G401 (cell line): ENCODE measurements around the gene TIMM21. TPM values are rescaled to one million over a fixed set of nuclear protein-coding genes. Genes with fewer than 3 reads are reported as not detected.

Experiments
- DNase-seq: peaks from one replicate; pipeline ENCODE4 v3.0.0-alpha.2; 2015; ENCODE audit warnings: low spot score
- in situ Hi-C: cut with HindIII; loops from 2 replicates; pipeline ENCODE4 v1.10.0; 2016; ENCODE audit warnings: low sequenced_read_pairs, mixed read lengths
- total RNA-seq: library from RNA; depleted of rRNA; stranded (reverse); fragments of >200 nt; shearing (Covaris generic); gene quantifications from 2 replicates; pipeline ENCODE4 v1.2.3, GENCODE V29; 2014; rRNA removed

The TIMM21 gene, protein sequence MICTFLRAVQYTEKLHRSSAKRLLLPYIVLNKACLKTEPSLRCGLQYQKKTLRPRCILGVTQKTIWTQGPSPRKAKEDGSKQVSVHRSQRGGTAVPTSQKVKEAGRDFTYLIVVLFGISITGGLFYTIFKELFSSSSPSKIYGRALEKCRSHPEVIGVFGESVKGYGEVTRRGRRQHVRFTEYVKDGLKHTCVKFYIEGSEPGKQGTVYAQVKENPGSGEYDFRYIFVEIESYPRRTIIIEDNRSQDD
- total RNA-seq = 41.9 and 44.6 TPM in 2 replicates

GRCh38 chr18:74147779-74148542 is at the start of gene TIMM21, which contains the start of gene FBXO15:
Gene TIMM21, plus strand, starts transcription at chr18:74148523. Its CDS starts 286 bp downstream, at chr18:74148809.
Gene FBXO15, minus strand, starts transcription at chr18:74147834. Its CDS starts 49 bp downstream, at chr18:74147785.
- in situ Hi-C loops = no loop called here
- peak; percentile 96 for DNase-seq

DNA sequence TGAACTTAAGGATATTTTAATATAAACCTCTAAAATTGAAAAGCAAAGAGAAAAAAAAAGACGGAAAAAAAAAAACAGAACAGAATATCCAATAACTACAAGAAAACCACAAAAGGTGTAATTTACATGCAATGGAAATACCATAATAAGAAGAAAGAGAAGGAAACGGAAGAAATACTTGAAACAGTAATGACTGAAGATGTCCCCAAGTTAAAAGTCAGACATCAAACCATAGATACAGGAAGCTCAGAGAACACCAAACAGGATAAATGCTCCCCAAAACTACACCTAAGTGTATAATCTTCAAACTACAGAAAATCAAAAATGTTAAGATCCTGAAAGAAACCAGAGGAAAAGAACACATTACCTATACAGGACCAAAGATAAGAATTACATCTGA is 39.9 kb upstream of the TIMM21 start:
- DNase-seq = no peak
- in situ Hi-C loops = no loop called here

DNA sequence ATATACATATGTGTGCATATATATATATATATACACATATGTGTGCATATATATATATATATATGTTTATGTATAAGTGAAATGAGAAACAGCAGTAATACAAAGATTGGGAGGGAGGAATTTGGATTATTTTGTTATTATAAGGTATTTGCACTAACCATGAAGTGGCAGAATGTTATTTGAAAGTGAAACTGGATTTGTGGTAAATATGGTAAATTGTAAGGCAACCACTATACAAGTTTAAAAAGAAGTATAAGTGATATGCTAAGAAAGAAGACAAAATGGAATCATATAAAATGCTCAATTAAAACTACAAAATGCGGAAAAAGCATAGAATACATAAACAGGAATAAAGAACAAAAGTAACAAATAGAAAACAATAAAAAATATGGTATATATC is 38.2 kb upstream of the TIMM21 start:
- in situ Hi-C loops = no loop called here
- no peak for DNase-seq

- in situ Hi-C loops = no loop called here
- DNase-seq = no peak
Measured at GRCh38 chr18:74110976-74111375, 37.3 kb upstream of the TIMM21 start.

DNA sequence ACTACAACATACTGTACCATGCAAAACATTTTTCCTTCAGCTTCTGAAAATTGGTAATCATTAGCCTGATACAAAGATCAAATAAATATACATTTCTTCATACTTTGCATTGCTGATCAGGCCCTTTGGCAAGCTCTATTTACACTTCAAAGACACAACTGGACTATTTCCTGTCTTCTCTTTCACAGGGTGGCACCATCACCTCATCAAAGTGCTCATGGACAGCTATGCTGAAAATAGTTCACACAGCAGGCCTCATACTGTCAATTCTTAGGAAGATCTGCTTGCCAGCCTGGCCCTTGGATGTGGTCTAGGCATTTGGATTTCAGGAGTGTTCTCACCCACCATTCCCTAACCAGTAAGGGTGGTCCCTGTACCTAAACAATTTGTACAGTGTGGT is 34.6 kb upstream of the TIMM21 start:
- in situ Hi-C loops = no loop called here

DNA sequence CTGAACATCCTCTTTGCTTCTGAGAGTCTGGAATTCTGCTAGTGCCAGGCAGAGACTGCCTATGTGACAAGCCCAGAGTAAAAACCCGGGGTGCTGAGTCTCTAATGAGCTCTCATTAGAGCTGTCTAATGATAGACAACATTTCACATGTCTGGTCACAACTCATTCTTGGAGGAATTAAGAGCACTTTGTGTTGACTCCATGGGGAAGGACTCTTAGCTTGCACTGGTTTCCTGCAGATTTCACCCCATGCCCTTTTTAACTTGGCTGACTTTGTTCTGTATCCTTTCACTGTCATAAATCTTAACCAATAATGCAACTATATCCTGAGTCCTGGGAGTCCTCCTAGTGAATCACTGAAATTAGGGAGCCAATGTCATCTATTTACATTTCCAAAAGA is 34.2 kb upstream of the TIMM21 start:
- in situ Hi-C loops = no loop called here
- DNase-seq = no peak

More for the DNA sequence above, 34.6 kb upstream of the TIMM21 start:
- no peak for DNase-seq

- in situ Hi-C loops = no loop called here
- no peak for DNase-seq
Measured at GRCh38 chr18:74115046-74115445, 33.3 kb upstream of the TIMM21 start.

- in situ Hi-C loops = no loop called here
- peak; percentile 7 for DNase-seq
Measured at GRCh38 chr18:74116633-74117554, 31.4 kb upstream of the TIMM21 start.

DNA sequence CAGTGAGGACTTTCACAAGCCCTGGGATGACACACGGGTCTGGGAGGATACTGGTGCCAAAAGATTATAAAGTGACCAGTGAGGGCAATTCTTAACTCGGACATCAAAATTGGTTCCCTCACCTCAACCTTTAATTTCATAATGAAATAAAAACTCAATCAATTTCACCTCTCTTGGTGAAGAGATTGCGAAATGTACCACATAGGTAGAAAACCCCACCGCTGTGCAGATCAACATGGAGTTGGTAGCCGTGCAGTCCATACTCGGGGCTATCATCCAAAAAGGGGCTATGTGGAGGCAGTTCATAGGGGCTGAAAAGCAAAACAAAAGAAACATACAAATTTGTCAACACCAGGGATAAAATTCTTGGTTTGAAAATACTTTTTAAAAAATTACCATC is 25.1 kb upstream of the TIMM21 start:
- DNase-seq = no peak
- in situ Hi-C loops = no loop called here

- no peak for DNase-seq
- in situ Hi-C loops = no loop called here
Measured at GRCh38 chr18:74124642-74125041, 23.7 kb upstream of the TIMM21 start.

DNA sequence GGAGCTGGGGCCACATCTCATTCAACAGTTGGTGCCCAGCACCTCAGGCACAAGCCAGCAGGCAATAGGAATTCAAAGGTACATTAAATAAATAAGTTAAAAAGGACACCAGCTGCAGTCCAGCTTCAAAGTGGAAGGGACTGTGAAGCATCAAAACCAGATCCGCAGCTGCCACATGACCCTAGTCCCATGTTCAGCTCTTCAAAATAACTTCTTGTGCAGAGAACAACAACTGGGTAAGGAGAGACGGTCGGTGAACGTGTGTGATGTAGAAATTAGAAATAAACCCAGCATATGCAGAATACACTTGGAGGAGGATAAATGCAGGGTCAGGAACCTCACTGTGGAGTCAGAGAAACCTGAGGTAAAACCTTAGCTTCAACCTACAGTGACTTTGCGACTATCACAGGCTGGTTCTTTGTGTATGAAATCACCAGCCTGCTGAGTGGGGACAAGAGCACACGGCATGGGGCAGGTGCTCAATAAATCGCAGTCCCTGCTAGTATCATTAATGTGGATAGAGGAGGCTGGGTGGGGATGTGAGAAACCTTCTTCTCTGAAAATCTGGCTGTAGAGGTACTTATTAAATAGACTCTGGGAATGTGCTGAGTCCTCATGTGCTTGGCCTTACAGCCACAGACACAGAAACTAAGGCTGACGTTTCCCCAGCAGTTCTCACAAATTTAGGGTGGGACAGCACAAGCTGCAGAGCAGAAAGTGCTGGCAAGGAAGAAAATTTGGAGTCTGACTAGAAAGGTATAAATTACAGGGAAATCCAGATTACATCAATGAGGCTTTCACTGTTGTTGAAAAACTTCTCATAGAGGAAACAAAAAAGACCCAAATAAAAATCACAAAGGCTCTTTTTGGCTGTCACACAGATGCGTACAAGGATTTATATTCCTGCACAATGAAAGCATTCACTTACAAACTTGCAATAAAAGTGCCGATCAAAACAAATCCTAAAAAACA is 21.4 kb upstream of the TIMM21 start:
- DNase-seq = no peak
- in situ Hi-C loops = no loop called here

- in situ Hi-C loops = no loop called here
- DNase-seq = no peak
Measured at GRCh38 chr18:74128159-74128558, 20.2 kb upstream of the TIMM21 start.

DNA sequence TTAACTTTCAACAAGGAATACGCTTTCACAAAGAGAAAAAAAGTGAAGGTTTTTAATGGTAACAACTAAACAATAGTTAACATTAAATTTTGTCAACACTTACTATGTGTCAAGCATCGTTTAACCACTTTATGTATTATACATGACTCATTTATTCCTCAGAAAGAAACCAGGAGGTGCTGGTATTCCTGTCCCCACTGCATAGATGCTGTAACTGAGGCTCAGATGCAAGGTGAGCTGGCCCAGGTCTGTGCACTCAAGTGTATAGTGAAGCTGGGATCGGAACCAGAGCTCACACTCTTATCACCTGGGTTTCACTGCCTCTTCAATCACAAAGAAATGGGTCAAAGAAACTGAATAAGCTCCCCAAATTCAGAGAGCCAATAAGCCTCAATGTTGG is 17.2 kb upstream of the TIMM21 start:
- no peak for DNase-seq
- in situ Hi-C loops = no loop called here

DNA sequence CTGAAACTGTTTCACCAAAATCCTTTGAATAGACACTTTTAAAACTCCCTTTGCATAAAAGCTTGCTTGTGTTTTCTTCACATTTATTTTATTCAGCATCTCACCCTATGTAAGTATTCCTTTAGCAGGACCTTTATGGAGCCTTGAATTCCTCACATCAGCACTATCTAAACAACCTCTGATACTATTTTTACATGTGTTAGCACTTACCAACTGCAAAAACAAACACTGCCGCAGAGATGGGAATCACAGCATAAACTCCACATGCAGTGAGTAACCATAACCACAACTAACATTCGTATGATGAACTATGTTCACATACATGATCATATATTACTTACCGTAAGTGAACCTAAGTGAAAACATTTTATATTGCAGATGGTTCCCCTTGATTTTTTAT is 16.1 kb upstream of the TIMM21 start:
- DNase-seq = no peak
- in situ Hi-C loops = no loop called here

- DNase-seq = no peak
- in situ Hi-C loops = no loop called here
Measured at GRCh38 chr18:74137920-74138538, 10.3 kb upstream of the TIMM21 start.

GRCh38 chr18:74139411-74139810 is 8.9 kb upstream of the TIMM21 start:
- no peak for DNase-seq
- in situ Hi-C loops = no loop called here

GRCh38 chr18:74139888-74140287 is 8.4 kb upstream of the TIMM21 start:
- DNase-seq = no peak
- in situ Hi-C loops = no loop called here

DNA sequence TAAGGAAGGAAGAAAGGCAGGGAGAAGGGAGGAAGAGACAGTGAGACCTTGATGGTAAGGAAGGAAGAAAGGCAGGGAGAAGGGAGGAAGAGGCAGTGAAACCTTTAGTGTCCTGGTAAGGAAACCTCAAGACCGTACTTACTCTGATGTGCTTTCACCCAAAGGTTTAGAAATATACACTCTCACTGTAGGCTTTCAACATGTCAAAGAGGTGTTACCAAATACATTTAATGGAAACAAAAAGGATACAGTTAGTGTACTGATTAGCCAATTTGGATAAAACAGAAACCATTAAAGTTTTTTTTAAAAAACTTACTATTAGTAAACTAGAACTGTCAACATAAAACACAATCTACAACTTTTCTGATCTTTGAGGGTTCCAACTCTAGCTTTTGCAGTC is 7.7 kb upstream of the TIMM21 start:
- in situ Hi-C loops = no loop called here
- no peak for DNase-seq
